ENCODE measurements around the gene KLHL28.

The KLHL28 gene, protein sequence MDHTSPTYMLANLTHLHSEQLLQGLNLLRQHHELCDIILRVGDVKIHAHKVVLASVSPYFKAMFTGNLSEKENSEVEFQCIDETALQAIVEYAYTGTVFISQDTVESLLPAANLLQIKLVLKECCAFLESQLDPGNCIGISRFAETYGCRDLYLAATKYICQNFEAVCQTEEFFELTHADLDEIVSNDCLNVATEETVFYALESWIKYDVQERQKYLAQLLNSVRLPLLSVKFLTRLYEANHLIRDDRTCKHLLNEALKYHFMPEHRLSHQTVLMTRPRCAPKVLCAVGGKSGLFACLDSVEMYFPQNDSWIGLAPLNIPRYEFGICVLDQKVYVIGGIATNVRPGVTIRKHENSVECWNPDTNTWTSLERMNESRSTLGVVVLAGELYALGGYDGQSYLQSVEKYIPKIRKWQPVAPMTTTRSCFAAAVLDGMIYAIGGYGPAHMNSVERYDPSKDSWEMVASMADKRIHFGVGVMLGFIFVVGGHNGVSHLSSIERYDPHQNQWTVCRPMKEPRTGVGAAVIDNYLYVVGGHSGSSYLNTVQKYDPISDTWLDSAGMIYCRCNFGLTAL

DNA sequence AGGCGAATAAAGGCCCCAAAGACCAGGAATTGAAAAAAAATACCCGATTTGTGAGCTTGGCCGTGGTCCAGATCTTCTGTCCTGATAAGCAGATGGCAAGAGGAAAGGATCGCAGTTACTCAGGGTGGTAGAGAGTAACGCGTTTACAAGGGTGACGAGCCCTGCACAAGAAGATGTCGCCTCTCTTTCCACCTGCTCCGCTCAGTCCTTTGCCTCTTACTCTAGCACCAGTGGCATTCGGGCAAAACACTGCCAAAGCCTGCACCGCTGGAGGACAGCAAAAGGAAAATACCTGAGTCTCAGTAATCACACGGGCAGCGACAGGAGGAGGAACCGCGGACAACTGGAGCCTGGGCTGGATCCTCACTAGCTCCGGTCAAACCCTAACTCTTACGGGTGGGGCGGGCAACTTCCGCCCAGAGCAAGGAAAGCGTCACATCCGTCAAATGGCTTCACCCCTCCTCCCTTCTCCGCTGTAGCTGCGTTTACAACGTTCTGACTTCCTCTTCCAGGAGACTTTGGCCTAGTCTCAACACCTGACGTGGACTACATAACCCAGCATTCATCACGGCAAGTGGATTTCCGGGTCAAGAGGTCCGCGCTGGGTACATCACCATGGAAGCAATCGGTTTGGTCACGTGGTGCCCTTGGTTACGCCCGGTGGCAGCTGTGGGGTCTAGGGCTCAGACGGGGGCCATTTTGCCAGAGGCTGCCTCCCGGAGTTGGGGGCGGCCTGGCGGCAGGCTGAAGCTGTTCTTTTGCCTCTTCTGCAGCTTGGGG is at the start of gene KLHL28, which contains the start of gene TOGARAM1:
Gene KLHL28, minus strand, starts transcription at position 394 of the 780 bp plus-strand sequence. CDS start 16,019 bp downstream, outside the sequence.
Gene TOGARAM1, plus strand, starts transcription at position 637 of the 780 bp plus-strand sequence. CDS start 232 bp downstream, outside the sequence.
- DNase-seq (ENCODE audit: low read depth in 4 of 4, low spot score in 1 of 4) = peak; percentile 74 to 91 (median 86)

DNA sequence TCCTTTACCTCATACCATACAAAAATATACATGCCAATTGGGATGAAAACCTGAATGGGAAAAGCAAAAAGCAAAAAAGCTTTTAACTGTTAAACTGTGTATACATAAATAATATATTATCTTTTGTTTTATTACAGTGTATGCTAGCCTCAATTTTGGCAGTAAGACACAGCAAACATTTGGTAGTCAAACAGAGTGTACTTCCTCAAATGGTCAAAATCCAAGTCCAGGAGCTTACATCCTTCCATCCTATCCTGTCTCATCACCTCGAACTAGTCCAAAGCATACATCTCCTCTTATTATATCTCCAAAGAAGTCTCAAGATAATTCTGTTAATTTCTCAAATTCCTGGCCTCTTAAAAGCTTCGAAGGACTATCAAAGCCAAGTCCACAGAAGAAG is 42.2 kb upstream of the KLHL28 start:
- DNase-seq (ENCODE audit: low read depth in 4 of 4, low spot score in 1 of 4) = no peak

DNA sequence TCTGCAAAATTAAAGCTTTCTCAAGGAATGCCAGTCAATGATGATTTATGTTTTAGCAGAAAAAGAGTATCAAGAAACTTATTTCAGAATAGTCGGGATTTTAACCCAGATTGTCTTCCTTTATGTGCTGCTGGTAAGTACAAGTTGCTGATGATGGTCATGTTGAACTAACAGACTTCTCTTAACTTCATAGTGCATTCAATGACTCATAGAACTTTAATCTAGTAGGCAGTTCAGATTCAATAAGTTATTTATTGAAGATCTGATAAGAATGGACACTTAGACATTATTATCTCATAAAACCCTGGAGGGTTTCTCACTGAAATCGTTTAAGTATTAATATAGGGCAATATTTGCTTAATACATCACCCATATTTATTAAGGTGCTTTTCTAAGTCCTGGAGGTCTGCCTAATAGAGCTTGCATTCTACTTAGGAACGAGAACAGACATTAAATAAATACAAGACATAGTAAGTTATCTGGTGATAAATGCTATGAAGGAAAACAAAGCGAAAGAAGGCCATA is 34.1 kb upstream of the KLHL28 start:
- no peak for DNase-seq (ENCODE audit: low read depth in 4 of 4, low spot score in 1 of 4)

DNA sequence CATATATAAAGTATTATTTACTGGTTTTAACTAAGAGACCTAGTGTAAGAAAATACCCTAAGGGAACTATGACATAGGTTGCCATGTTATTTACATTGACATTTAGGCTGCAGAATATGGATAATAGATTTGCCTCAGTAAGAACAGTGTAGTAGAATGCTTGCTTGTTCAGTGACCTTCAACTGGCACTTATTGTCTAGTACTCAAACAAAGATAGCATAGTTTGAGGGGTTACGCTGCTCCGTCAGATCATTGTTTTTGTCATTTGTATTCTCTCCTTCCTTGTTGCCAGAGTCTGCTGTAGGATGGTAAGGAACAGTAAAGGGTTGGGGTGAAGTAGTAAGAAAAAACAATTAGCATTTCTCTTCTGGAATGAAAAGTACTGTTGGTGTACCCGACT is 33.4 kb upstream of the KLHL28 start:
- DNase-seq (ENCODE audit: low read depth in 4 of 4, low spot score in 1 of 4) = no peak

DNA sequence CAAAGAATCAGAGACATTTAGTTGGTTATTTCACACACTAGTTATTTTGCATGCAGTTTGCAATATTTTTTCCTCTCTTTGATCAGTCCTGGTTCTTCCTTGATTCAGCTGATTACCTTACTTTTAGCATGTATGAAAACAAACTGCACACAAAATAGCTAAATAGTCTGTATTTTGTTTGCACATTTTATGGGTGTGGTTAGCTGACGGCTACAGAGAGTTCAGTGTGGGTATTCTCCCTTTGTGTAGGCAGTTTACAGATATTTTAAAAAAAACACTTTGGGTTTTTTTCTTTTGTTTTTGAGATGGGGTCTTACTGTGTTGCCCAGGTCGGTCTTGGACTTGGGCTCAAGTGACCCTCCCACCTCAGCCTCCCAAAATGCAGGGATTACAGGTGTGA is 28.8 kb upstream of the KLHL28 start:
- no peak for DNase-seq (ENCODE audit: low read depth in 4 of 4, low spot score in 1 of 4)

DNA sequence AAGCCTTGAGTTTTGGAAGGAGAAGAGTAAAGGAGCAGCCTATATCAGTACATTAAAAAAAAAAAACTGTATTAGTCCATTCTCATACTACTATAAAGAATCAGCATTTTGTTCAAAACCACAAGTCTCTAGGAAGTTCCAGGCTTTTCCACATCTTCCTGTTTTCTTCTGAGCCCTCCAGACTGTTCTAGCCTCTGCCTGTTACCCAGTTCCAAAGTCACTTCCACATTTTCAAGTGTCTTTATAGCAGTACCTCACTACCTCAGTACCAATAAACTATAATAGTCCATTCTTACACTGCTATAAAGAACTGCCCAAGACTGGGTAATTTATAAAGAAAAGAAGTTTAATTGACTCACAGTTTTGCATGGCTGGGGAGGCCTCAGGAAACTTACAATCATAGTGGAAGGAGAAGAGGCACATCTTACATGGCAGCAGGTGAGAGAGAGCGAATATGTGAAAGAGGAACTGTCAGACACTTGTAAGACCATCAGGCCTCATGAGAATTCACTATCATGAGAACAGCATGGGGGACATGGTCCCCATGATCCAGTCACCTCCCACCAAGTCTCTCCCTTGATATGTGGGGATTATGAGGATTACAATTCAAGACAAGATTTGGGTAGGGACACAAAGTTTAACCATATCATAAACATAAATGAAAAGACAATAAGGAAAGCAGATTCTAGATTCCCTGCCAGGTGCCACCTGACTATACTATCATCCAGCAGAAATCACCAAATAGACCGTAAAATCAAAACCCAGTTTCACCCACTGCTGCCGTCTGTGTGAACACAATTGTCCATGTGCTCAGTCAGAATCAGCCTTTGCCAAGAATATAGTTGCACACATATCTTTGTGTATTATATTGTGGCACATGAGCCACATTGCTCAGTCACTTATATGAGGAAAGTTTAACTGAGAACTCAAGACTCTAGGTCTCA is 28.0 kb upstream of the KLHL28 start:
- no peak for DNase-seq (ENCODE audit: low read depth in 4 of 4, low spot score in 1 of 4)

DNA sequence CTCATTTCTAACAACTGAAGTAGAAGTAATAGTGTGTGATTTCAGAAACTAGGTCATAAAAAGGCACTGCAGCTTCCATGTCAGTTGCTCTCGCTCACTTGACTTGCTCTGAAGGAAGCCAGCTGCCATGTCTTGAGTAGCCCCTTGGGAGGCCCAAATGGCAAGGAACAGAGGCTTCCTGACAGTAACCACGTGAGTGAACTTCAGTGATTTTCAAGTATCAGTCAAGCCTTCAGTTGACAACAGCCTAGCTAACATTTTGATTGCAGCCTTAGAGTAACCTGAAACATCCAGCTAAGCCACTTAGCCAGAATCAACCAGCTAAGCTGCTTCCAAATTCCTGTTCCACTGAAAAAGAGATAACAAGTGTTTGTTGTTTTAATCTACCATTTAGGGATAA is 26.9 kb upstream of the KLHL28 start:
- DNase-seq (ENCODE audit: low read depth in 4 of 4, low spot score in 1 of 4) = no peak

DNA sequence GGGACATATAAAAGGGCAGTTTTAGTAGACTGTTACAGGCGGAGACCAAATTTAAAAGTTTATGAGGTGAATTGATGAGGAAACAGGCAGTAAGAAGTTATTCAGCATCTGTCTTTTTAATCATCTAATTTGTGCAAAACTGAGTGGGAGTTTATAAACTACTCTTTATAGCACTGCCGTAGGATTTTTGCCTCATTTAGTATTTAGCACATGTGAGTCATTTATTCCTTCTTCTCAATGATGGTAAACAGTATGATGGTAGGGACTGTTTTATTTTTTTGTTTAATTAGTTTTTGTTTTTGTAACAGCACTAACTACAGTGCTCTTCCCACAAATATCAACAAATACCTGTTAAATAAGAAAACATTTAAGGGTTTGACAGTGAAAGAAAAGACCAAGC is 20.8 kb upstream of the KLHL28 start:
- DNase-seq (ENCODE audit: low read depth in 4 of 4, low spot score in 1 of 4) = no peak

DNA sequence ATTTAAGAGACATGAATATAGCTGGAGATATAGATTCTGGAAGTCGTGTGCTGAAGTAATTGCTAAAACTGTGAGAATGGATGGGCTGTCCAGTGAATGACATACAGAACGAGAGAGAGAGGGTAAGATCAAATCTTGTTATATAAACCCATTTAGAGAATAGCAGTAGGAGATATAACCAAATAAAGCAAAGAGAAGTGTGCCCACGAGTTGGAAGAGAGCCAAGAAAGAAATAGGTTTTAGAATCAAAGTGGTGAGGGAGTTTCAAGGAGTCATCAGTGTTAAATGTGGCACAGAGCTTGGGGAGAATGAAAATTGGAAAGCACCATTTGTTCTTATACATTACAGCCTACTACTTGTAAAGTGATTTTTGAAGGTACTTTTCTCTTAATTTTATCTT is 19.5 kb upstream of the KLHL28 start:
- no peak for DNase-seq (ENCODE audit: low read depth in 4 of 4, low spot score in 1 of 4)

DNA sequence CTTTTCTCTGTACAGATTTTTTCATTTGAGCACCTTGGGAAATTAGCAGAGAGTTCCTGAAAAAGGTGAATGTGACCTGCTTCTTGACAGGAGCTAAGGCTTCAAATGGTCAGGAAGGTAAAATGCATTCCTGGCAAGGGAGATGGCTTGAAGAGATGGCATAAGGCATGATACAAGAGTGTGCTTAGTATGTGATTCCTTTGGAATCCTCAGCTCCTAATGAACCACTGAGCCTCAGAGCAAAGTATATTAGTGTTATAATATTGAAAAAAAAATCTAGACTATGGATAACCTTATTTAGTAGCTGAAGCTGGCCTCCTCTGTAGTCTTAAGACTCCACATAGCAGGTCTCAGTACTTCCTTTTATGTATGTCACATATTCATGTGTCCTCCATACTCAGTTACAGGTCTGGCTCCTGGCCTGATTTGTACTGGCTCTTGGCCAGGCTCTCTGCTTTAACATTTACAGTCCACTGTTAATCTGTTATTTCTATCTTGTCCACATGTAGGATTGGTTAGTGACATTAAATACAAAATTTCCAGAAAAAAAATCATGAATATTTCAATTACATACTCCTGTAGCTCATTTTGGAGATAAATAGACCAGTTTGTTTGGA is 18.1 kb upstream of the KLHL28 start:
- DNase-seq (ENCODE audit: low read depth in 4 of 4, low spot score in 1 of 4) = no peak

DNA sequence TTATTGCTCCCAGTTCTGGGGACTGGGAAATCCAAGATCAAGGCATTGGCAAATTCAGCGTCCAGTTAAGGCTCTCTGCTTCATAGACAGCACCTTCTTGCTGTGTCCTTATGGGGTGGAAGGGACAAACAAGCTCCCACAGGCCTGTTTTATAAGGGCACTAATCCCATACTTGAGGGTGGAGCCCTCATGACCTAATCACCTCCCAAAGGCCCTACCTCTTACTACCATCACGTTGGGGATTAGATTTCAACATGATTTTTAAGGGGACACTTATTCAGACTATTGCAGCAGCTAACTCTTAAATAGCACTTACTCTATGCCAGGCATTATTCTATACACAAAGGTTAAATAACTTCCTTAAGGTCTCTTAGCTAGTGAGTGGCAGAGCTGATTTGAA is 17.5 kb upstream of the KLHL28 start:
- no peak for DNase-seq (ENCODE audit: low read depth in 4 of 4, low spot score in 1 of 4)

DNA sequence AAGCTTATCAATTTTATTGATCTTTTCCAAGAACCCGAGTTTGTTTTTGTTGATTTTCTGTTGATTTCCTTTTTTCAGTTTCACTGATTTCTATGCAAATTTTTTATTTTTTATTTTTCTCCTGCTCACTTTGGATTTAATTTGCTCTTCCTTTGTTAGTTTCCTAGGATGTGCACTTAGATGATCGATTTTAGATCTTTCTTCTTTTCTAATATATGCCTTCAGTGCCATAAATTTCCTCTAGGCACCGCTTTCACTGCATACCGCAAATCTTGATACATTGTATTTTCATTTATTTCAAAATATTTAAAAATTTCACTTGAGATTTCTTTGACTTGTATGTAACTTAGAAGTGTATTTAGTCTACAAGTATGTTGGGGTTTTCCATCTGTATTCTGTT is 9.7 kb upstream of the KLHL28 start:
- no peak for DNase-seq (ENCODE audit: low read depth in 4 of 4, low spot score in 1 of 4)

DNA sequence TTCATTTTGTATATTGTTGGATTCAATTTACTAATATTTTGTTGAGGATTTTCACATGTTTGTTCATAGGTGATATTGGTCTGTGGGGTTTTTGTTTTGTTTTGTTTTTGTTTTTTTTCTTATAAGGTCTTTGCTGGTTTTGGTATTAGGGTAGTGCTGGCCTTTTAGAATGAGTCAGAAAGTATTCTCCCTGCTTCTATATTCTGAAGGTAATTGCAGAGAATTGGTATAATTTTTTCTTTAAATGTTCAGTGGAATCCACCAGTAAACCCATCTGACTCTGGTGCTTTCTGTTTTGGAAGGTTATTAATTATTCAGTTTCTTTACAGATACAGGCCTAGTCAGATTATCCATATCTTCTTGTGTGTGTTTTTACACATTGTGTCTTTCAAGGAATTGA is 9.2 kb upstream of the KLHL28 start:
- no peak for DNase-seq (ENCODE audit: low read depth in 4 of 4, low spot score in 1 of 4)

DNA sequence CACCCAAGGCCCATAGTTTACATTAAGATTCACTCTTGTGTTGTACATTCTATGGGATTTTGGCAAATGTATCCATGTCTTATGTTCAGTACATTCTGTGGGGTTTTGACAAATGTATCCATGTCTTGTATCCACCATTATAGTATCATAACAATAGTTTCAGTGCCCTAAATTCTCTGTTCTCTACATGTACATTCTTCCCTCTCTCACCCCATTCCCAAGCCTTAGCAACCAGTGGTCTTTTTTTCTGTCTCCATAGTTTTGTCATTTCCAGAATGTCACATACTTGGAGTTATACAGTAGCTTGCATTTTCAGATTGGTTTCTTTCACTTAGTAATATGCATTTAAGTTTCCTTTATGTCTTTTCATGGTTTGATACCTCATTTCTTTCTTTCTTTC is 7.0 kb upstream of the KLHL28 start:
- DNase-seq (ENCODE audit: low read depth in 4 of 4, low spot score in 1 of 4) = no peak

DNA sequence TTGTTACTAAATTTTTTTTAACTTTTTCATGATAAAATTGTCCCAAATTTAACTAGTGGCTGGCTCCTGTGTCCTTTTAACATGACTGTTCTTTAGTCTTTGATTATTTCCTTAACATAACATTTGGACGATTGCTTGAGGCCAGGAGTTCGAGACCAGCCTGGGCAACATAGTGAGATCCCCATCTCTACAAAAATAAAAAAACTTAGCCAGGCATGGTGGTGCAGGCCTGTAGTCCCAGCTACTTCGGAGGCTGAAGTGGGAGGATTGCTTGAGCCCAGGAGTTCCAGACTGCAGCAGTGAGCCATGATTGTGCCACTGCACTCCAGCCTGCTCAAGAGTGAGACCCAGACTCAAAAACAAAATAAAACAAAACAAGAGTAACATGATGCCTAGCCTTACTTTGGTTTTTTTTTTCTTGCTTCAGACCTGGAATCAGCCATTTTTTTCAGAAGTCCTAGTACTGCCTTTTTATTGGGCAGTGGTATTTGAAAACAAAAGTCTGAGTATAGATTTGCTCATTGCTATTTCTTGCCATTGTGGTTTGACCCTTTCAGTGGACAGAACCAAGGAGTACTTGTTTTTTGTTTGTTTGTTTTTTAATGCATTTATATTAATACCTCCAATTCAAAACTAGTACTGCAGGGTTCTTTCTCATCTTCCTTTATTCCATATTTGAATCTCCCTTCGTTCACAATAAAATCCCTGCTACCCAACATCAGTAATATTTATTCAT is 5.0 kb upstream of the KLHL28 start:
- no peak for DNase-seq (ENCODE audit: low read depth in 4 of 4, low spot score in 1 of 4)

DNA sequence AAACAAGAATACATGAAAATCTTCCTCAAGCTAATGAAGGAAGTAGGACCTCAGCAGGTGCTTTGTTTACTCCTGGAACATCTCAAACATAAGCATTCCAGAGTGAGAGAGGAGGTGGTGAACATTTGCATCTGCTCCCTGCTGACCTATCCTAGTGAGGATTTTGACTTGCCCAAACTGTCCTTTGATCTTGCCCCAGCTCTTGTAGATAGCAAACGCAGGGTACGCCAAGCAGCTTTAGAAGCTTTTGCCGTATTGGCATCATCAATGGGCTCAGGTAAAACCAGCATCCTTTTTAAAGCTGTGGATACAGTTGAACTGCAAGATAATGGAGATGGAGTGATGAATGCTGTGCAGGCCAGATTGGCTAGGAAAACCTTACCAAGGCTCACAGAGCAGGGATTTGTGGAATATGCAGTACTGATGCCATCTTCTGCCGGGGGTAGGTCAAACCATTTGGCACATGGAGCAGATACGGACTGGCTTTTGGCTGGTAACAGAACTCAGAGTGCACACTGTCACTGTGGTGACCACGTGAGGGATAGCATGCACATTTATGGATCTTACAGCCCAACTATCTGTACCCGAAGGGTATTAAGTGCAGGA is 2.1 kb upstream of the KLHL28 start:
- no peak for DNase-seq (ENCODE audit: low read depth in 4 of 4, low spot score in 1 of 4)

DNA sequence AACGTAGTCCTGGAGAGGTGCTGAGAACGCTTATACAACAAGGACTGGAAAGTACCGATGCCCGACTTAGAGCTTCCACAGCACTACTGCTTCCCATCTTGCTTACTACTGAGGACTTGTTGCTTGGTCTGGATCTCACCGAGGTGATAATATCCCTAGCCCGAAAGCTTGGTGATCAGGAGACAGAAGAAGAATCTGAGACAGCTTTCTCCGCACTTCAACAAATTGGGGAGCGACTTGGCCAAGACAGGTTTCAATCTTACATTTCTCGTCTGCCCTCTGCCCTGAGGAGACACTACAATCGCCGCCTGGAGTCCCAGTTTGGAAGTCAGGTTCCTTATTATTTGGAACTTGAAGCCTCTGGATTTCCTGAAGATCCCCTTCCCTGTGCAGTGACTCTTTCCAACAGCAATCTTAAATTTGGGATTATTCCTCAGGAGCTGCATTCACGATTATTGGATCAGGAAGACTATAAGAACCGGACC is 1.3 kb upstream of the KLHL28 start:
- no peak for DNase-seq (ENCODE audit: low read depth in 4 of 4, low spot score in 1 of 4)

DNA sequence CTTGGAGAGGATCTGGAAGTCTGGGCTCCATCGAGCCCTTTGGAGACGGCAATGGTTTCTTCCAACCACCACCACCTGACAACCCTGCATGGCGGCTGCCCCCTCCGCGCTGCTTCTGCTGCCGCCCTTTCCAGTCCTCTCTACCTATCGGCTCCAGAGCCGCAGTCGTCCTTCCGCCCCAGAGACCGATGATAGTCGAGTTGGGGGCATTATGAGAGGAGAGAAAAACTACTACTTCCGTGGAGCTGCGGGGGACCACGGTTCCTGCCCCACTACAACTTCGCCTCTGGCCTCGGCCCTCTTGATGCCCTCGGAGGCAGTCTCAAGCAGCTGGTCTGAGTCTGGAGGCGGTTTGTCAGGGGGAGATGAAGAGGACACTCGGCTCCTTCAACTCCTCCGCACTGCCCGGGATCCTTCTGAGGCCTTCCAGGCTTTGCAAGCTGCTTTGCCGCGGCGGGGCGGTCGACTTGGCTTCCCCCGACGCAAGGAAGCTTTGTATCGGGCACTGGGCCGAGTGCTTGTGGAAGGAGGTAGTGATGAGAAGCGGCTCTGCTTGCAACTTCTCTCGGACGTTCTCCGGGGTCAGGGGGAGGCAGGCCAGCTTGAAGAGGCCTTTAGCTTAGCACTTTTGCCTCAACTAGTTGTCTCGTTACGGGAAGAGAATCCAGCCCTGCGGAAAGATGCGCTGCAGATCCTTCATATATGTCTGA is 742 bp upstream of the KLHL28 start:
- peak in 1 of 4 experiments; percentile 4 for DNase-seq (ENCODE audit: low read depth in 4 of 4, low spot score in 1 of 4)

All from stimulated activated CD4-positive, alpha-beta T cell treated with anti-CD3 and anti-CD28 coated beads, Interleukin-1b, Interleukin-23, amount 100 ng/mL, for 24 hours (primary cell).